Stimulated activated CD8-positive, alpha-beta memory T cell treated with anti-CD3 and anti-CD28 coated beads, Interleukin-4, amount 100 ng/mL, for 1 hour (primary cell): ENCODE data around the gene CARD11.

ENCODE experiments used
- DNase-seq, 2 donors: peaks; one replicate each; pipeline ENCODE4 v3.0.0-alpha.2; 2020; ENCODE audit warnings: low read depth in 2 of 2, low spot score in 1 of 2

CARD11 gene

GRCh38 chr7:3043544-3044371 lies at the start of gene CARD11:
CARD11 (minus strand) TSS chr7:3043867; CDS start chr7:2958506, 85,361 bp downstream.
- DNase-seq: no peak

- DNase-seq: peak; percentile 38 to 47
These were observed 48.8 kb upstream of the CARD11 start for GRCh38 chr7:3092468-3092867.

GRCh38 chr7:3091631-3092030 lies 48.0 kb upstream of the CARD11 start:
- no peak for DNase-seq

- no peak for DNase-seq
These were observed 45.8 kb upstream of the CARD11 start for GRCh38 chr7:3089493-3089892.

GRCh38 chr7:3087243-3087755 lies 43.6 kb upstream of the CARD11 start:
- DNase-seq: no peak

GRCh38 chr7:3083350-3083749 lies 39.7 kb upstream of the CARD11 start:
- DNase-seq: no peak

GRCh38 chr7:3082831-3083230 lies 39.2 kb upstream of the CARD11 start:
- DNase-seq: no peak

GRCh38 chr7:3082386-3082785 lies 38.7 kb upstream of the CARD11 start:
- no peak for DNase-seq

- DNase-seq: no peak
These were observed 36.4 kb upstream of the CARD11 start for GRCh38 chr7:3080106-3080505.

- no peak for DNase-seq
These were observed 34.8 kb upstream of the CARD11 start for GRCh38 chr7:3078514-3078913.

GRCh38 chr7:3076700-3077099 lies 33.0 kb upstream of the CARD11 start:
- no peak for DNase-seq

GRCh38 chr7:3076163-3076562 lies 32.5 kb upstream of the CARD11 start:
- DNase-seq: no peak

- no peak for DNase-seq
These were observed 31.8 kb upstream of the CARD11 start for GRCh38 chr7:3075441-3075840.

- no peak for DNase-seq
These were observed 30.8 kb upstream of the CARD11 start for GRCh38 chr7:3074459-3074821.

- no peak for DNase-seq
These were observed 30.2 kb upstream of the CARD11 start for GRCh38 chr7:3073763-3074458.

- DNase-seq: no peak
These were observed 27.2 kb upstream of the CARD11 start for GRCh38 chr7:3070908-3071307.

- DNase-seq: no peak
These were observed 26.2 kb upstream of the CARD11 start for GRCh38 chr7:3069771-3070449.

GRCh38 chr7:3068530-3068929 lies 24.9 kb upstream of the CARD11 start:
- no peak for DNase-seq

- DNase-seq: no peak
These were observed 24.1 kb upstream of the CARD11 start for GRCh38 chr7:3067606-3068380.

- DNase-seq: no peak
These were observed 23.5 kb upstream of the CARD11 start for GRCh38 chr7:3067193-3067592.

GRCh38 chr7:3066506-3066905 lies 22.8 kb upstream of the CARD11 start:
- DNase-seq: no peak
